Astrocyte of the spinal cord (primary cell): ENCODE data around the gene MDFI.

Experiments used
- DNase-seq: peaks from one replicate; pipeline ENCODE4 v3.0.0; 2011; ENCODE audit warnings: low read depth, low spot score
- H3K4me3 ChIP-seq: 2 replicates; pipeline ENCODE4 v1.5.1; 2011; ENCODE audit warnings: low read depth, mild to moderate bottlenecking, low read length, moderate library complexity
- in situ Hi-C: cut with HindIII; loops from 2 replicates; pipeline ENCODE4 v1.10.0; 2017; ENCODE audit warnings: low sequenced_read_pairs
- TF ChIP-seq, protein P1 (sequence below): IDR thresholded peaks from 2 replicates; pipeline ENCODE4 v1.5.1; 2012; ENCODE audit warnings: low read depth, mild to moderate bottlenecking, low read length, inconsistent platforms

MDFI gene

DNA sequence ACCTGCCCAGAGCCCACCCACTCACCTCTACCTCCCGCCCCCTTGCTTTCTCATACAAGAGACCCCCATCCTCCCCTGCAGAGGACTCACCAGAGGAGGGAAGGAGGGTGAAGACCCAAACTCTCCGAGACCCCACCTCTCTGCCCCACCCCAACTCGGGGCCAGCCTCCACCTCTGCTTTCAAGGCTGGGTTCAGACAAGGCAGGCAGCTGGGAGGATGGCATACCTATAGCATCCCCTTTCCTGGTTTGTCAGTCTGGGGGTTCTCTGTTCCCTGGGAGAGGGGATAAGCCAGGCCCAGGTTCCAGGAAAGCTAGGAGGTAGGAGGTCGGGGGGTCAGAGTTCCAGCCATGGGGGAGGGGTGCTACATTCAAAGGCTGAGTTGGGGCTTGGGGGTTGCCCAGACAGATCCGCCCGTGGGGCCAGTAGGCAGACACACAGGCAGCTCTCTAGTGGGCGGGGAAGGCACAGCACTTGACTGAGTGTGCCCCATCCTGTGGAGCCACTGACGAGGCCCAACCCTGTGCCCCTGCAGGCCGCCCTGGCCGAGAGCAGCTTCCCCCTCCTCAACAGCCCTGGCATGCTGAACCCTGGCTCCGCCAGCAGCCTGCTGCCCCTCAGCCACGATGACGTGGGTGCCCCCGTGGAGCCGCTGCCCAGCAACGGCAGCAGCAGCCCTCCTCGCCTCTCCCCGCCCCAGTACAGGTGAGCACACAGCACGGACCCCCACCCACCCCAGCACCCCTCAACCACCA is 40.8 kb upstream of the MDFI start:
- H3K4me3 ChIP-seq: no peak overlapping the region
- in situ Hi-C loops: no loop called here
- DNase-seq: no peak
- TF ChIP-seq, protein P1, sequence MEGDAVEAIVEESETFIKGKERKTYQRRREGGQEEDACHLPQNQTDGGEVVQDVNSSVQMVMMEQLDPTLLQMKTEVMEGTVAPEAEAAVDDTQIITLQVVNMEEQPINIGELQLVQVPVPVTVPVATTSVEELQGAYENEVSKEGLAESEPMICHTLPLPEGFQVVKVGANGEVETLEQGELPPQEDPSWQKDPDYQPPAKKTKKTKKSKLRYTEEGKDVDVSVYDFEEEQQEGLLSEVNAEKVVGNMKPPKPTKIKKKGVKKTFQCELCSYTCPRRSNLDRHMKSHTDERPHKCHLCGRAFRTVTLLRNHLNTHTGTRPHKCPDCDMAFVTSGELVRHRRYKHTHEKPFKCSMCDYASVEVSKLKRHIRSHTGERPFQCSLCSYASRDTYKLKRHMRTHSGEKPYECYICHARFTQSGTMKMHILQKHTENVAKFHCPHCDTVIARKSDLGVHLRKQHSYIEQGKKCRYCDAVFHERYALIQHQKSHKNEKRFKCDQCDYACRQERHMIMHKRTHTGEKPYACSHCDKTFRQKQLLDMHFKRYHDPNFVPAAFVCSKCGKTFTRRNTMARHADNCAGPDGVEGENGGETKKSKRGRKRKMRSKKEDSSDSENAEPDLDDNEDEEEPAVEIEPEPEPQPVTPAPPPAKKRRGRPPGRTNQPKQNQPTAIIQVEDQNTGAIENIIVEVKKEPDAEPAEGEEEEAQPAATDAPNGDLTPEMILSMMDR: no peak

DNA sequence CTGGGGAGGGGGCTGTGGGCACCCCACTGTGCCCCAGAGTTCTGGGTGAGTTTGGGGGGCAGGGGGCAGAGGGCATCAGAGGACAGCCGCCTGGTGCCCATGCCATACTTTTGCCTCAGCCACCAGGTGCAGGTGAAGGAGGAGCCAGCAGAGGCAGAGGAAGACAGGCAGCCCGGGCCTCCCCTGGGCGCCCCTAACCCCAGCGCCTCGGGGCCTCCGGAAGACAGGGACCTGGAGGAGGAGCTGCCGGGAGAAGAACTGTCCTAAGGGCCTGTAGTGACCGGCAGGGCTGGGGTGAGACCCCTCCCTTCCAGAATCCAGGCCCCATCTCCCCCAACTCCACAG is 39.6 kb upstream of the MDFI start:
- TF ChIP-seq, protein P1: no peak
- H3K4me3 ChIP-seq: no peak overlapping the region
- in situ Hi-C loops: no loop called here
- no peak for DNase-seq

DNA sequence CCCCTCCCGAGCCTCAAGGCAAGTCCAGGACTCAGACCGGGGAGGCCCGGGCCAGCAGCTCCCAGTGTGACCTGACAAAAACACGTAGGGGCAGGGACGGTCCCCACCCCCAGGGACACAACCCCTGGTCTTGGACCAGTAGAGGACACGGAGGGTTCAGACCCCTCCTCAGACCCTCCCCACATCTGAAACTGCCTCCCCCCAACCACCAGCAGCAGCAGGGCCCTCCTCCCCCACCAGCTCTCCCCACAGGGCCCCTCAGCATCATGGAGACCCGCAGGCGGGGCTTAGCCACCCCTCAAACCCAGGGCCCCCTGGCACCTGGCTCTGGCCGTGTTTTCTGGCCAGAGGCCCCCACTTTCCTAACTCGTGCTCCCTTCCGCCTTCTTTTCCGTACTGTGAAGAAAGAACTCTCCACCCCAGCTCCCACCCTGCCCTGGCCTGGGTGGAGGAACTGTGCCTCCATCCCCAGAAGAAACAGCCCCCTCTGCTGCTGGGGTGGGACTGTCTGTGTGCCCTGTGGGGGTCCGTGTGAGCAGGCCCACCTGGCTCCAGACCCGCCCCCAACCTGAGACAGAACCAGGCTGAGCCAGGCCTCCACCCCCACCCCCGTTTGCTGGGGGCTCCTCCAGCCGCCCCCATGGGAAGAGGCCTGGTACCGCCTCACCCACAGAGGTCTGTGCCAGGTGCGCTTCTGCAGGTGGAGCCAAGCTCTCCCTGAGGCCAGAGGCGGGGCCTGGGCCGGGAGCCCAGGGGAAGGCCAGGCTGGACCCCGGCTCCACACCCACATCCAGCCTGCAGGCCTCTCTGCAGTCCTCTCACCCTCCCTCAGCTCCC is 39.0 kb upstream of the MDFI start:
- in situ Hi-C loops: no loop called here
- no peak for DNase-seq
- no peak overlapping the region for H3K4me3 ChIP-seq
- TF ChIP-seq, protein P1: no peak

DNA sequence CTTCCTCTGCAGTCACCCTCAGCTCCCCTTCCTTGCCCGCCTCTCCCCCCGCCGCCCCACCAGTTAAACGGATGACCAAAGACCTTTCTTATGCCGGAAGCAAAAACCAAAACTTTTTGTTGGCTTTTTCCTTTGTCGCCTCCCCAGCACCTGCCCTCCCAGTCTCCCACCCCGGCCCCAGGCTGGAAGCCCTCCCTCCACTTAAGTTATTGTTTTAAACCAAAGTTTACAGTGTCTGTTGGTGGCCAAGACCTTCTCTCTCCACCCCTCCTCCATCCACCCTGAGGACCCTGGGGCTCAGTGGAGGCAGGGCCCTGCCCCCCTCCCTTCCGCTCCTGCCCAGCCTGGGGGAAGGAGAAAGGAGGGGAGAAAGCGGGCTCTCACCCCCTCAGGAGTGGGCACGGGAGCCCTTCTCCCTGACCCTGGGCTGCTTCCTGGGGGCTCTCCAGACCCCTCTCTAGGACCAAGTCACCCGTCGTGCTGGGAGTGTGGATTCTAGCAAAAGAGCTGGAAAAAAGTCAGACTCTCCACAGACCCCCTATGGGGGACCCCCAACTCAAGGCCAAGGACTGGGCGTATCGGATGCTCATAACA is 38.3 kb upstream of the MDFI start:
- no peak for DNase-seq
- in situ Hi-C loops: no loop called here
- no peak overlapping the region for H3K4me3 ChIP-seq
- TF ChIP-seq, protein P1: no peak

DNA sequence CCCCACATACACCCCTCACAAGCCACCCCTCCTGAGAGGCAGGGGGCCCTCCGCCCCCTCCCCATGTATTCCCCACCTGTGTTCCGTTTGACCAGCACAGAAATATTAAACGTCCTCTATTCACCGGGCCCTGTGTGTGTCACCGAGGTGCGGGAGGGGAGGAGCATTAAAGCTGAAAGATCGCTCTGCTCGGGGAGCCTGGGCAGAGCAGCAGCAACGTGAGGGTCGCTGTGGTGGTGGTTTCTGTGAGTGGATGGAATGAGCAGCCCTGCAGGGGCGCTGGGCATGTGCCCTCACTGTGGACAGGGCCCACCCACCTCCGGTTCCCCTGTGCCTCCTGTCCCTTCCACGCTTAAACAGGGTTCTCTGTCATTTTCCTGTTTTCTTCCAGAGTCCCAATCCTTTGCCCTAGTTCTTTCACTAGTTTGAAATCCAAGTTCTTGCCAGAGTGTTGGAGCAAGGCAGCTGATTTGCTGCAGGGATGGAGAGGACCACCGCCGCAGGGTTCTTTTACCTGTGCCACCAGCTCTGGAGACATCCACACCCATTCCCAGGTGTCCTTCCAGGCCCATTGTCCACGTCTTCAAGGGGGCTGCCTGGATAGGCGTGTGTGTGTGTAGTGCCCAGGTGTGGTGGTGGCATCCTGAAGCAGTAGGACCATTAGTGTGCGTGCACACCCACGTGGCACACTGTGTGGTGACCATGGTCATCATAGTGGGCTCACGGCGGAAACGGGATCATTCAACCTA is 37.6 kb upstream of the MDFI start:
- in situ Hi-C loops: no loop called here
- no peak for DNase-seq
- no peak overlapping the region for H3K4me3 ChIP-seq
- TF ChIP-seq, protein P1: no peak

DNA sequence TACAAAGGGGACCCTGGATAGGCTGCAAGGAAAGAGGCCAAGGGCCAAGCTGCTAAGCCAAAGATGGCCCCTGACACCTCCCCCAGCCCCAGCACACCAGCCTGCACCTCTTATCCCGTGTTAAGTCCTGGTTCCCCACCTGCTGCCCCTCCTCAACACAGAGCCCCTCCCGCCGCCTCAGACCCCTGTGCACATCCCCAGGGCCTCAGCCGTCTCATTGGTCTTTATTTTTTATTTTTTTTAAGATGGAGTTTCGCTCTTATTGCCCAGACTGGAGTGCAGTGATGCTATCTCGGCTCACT is 37.1 kb upstream of the MDFI start:
- DNase-seq: no peak
- H3K4me3 ChIP-seq: no peak overlapping the region
- TF ChIP-seq, protein P1: no peak
- in situ Hi-C loops: no loop called here
